OCI-LY7 (cell line): ENCODE results near the gene AUTS2. TPM values are rescaled to one million over a fixed set of nuclear protein-coding genes. Genes with fewer than 3 reads are reported as not detected.

Experiments
- BruUV-seq: library from RNA; stranded (reverse); fragments of 400-500 nt; replicated peaks from 2 replicates; lab custom pipeline; 2021; lab: Mats Ljungman, UMichigan
- CTCF ChIA-PET: fragments of 300-600 bp; sonication (Branson Sonifier 250); formaldehyde crosslinking; loops from one replicate; lab custom pipeline; 2022; ENCODE audit warnings: antibody characterized with exemption; ENCODE audit not compliant: unreplicated experiment; lab: Charles Lee
- POLR2A ChIA-PET: fragments of 300-600 bp; sonication (Branson Sonifier 250); formaldehyde crosslinking; loops from one replicate; lab custom pipeline; 2022; ENCODE audit warnings: antibody characterized with exemption; lab: Charles Lee
- DNase-seq: peaks from one replicate; pipeline ENCODE4 v3.0.0-alpha.2; 2015; ENCODE audit warnings: low spot score
- H2AFZ ChIP-seq: fragments of 200-600 bp; sonication (generic), shearing (Covaris generic); 2 replicates; pipeline ENCODE4 v1.6.1; 2014; ENCODE audit warnings: mild to moderate bottlenecking, antibody characterized with exemption, low read length, moderate library complexity
- H3K27ac ChIP-seq: fragments of 200-600 bp; sonication (generic); 2 replicates; pipeline ENCODE4 v1.5.1; 2014; ENCODE audit warnings: mixed run types, low read depth, mild to moderate bottlenecking, moderate library complexity, low read length, inconsistent platforms; ENCODE audit not compliant: poor library complexity, severe bottlenecking
- H3K36me3 ChIP-seq: fragments of 200-600 bp; sonication (generic); 2 replicates; pipeline ENCODE4 v1.6.1; 2014; ENCODE audit warnings: mild to moderate bottlenecking, antibody characterized with exemption, low read length, moderate library complexity, mixed read lengths; ENCODE audit not compliant: insufficient read depth
- H3K4me1 ChIP-seq: fragments of 200-600 bp; sonication (generic); 2 replicates; pipeline ENCODE4 v1.5.1; 2014; ENCODE audit warnings: mild to moderate bottlenecking, low read length; ENCODE audit not compliant: insufficient read depth, poor library complexity, severe bottlenecking
- H3K4me2 ChIP-seq: fragments of 200-600 bp; sonication (generic); 2 replicates; pipeline ENCODE4 v1.6.1; 2014; ENCODE audit warnings: mild to moderate bottlenecking, low read length
- H3K4me3 ChIP-seq: fragments of 200-600 bp; sonication (generic); 2 replicates; pipeline ENCODE4 v1.5.1; 2014; ENCODE audit warnings: mild to moderate bottlenecking, low read depth, low read length; ENCODE audit not compliant: poor library complexity, severe bottlenecking
- H3K79me2 ChIP-seq: fragments of 200-600 bp; sonication (generic); 2 replicates; pipeline ENCODE4 v1.6.1; 2016; ENCODE audit warnings: low read depth, mild to moderate bottlenecking, low read length, moderate library complexity, mixed read lengths; ENCODE audit not compliant: insufficient read depth
- H3K9me2 ChIP-seq: fragments of 200-600 bp; sonication (generic); 2 replicates; pipeline ENCODE4 v1.6.1; 2016; ENCODE audit warnings: mild to moderate bottlenecking, low read length, mixed read lengths; ENCODE audit not compliant: insufficient read depth
- H3K9me3 ChIP-seq: fragments of 200-600 bp; sonication (generic); 2 replicates; pipeline ENCODE4 v1.6.1; 2014; ENCODE audit warnings: mild to moderate bottlenecking, mixed run types, low read length, mixed read lengths
- H4K20me1 ChIP-seq: fragments of 200-600 bp; sonication (generic); 2 replicates; pipeline ENCODE4 v1.6.1; 2014; ENCODE audit warnings: mild to moderate bottlenecking, antibody characterized with exemption, low read length, moderate library complexity, mixed read lengths; ENCODE audit not compliant: insufficient read depth
- CTCF ChIP-seq: fragments of 200-600 bp; sonication (generic); conservative IDR thresholded peaks from 2 replicates; pipeline ENCODE4 v1.5.1; 2014; ENCODE audit warnings: mild to moderate bottlenecking, antibody characterized with exemption, low read length, moderate library complexity, mixed read lengths
- EZH2phosphoT487 ChIP-seq: fragments of 200-600 bp; sonication (generic); IDR thresholded peaks from 2 replicates; pipeline ENCODE4 v1.6.1; 2018; ENCODE audit warnings: low read depth, borderline replicate concordance, mild to moderate bottlenecking, mixed run types, antibody characterized with exemption, low read length, moderate library complexity, mixed read lengths
- intact Hi-C: fragments of 100-400 bp; cut with micrococcal nuclease; formaldehyde crosslinking; loops from one replicate; pipeline ENCODE4 v1.10.0; 2022; ENCODE audit not compliant: unreplicated experiment
- total RNA-seq, 2 experiments: library from RNA; depleted of rRNA in 1 of 2; stranded (reverse); fragments of >200 nt in 1 of 2; shearing (Covaris generic) in 1 of 2; gene quantifications; 2 replicates each; pipeline ENCODE4 v1.2.3, GENCODE V29; 2014 to 2022

Gene AUTS2
- total RNA-seq, 2 experiments from 2014 or later = 37.9 to 78.5 TPM

- Histone ChIP-seq H3K79me2 (peaks cover 97% of the 10 kb centered on the region), H2AFZ (no peak overlapping the region), H3K4me3 (peak overlapping the region; percentile 19), H3K9me2 (no peaks in the 10 kb centered on the region; the same call in 1 of the 2 replicates), H3K36me3 (no peaks in the 10 kb centered on the region), H3K27ac (no peak overlapping the region), H3K4me1 (peaks cover 49% of the 10 kb centered on the region), H3K9me3 (no peaks in the 10 kb centered on the region), H4K20me1 (peaks cover 52% of the 10 kb centered on the region), H3K4me2 (peak overlapping the region; percentile 59)
- BruUV-seq = no TSS peak
- intact Hi-C loops = no loop called here
- POLR2A ChIA-PET = interaction anchor here (0.6 to 1.4 kb wide), 6 partner anchors 10 to 276 kb away, joined by 3 to 8 read pairs (median 4); no protein-coding TSS in a partner anchor
- CTCF ChIA-PET = no interaction called here
- TF ChIP-seq EZH2phosphoT487 (no peak), CTCF (no peak)
- DNase-seq = no peak
Observed at GRCh38 chr7:69610374-69611084, 12.3 kb downstream of the AUTS2 start.

GRCh38 chr7:69612981-69613380, 14.7 kb downstream of the AUTS2 start:
- no peak for DNase-seq
- ChIA-PET POLR2A (interaction anchor here (0.7 to 0.8 kb wide), 2 partner anchors 9 to 214 kb away, joined by 3 to 4 read pairs; no protein-coding TSS in a partner anchor), CTCF (no interaction called here)
- Histone ChIP-seq H3K4me3 (no peak overlapping the region), H3K79me2 (peaks cover 96% of the 10 kb centered on the region), H2AFZ (no peak overlapping the region), H3K9me2 (no peaks in the 10 kb centered on the region; the same call in 1 of the 2 replicates), H4K20me1 (peaks cover 41% of the 10 kb centered on the region), H3K36me3 (no peaks in the 10 kb centered on the region), H3K9me3 (no peaks in the 10 kb centered on the region), H3K4me1 (peaks cover 54% of the 10 kb centered on the region), H3K4me2 (peak overlapping the region; percentile 4; the same call in 1 of the 2 replicates), H3K27ac (no peak overlapping the region)
- no TSS peak for BruUV-seq
- intact Hi-C loops = no loop called here
- no peak for TF ChIP-seq CTCF
- TF ChIP-seq EZH2phosphoT487 = no peak

- H4K20me1 ChIP-seq = peaks cover 41% of the 10 kb centered on the region
- TF ChIP-seq CTCF (no peak), EZH2phosphoT487 (no peak)
- H3K4me3 ChIP-seq = no peak overlapping the region
- no peak overlapping the region for H2AFZ ChIP-seq
- H3K9me2 ChIP-seq = no peaks in the 10 kb centered on the region; the same call in 1 of the 2 replicates
- ChIA-PET CTCF (no interaction called here), POLR2A (interaction anchor here (0.8 kb wide), 1 partner anchor 10 kb away, joined by 4 read pairs; no protein-coding TSS in a partner anchor)
- H3K27ac ChIP-seq = no peak overlapping the region
- intact Hi-C loops = no loop called here
- H3K9me3 ChIP-seq = no peaks in the 10 kb centered on the region
- H3K4me1 ChIP-seq = peaks cover 59% of the 10 kb centered on the region
- peaks cover 96% of the 10 kb centered on the region for H3K79me2 ChIP-seq
- H3K4me2 ChIP-seq = peak overlapping the region; percentile 11; the same call in 1 of the 2 replicates
- H3K36me3 ChIP-seq = no peaks in the 10 kb centered on the region
- DNase-seq = no peak
- no TSS peak for BruUV-seq
Observed at GRCh38 chr7:69613846-69614245, 15.6 kb downstream of the AUTS2 start.
